Neural progenitor cell (in vitro differentiated cells): ENCODE measurements around the gene ARHGAP4.

ENCODE experiments used
- EZH2 ChIP-seq: fragments of 200-600 bp; sonication (generic); IDR thresholded peaks from 2 replicates; pipeline ENCODE4 v1.6.1; 2017; ENCODE audit warnings: antibody characterized with exemption, mild to moderate bottlenecking, moderate library complexity
- TF ChIP-seq, protein P1 (sequence below): fragments of 200-600 bp; sonication (generic); IDR thresholded peaks from 2 replicates; pipeline ENCODE4 v1.5.1; 2017; ENCODE audit warnings: antibody characterized with exemption, mild to moderate bottlenecking

DNA sequence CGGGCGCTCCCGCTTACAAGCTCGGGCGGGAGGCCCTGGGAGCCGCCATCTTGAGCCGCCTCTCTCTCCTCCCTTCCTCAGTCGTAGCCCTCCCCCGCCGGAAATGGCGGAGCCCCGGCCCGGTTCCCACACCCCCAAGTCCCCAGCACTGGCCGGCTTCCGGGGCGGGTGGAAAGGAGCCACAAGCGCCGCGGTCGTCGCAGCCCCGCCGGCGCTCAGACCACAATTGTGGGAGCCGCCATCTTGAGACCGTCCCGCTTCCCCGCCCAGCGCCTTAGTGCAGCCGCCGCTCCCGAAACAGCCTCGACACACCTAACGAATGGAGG is 45.0 kb upstream of the ARHGAP4 start:
- TF ChIP-seq, protein P1, sequence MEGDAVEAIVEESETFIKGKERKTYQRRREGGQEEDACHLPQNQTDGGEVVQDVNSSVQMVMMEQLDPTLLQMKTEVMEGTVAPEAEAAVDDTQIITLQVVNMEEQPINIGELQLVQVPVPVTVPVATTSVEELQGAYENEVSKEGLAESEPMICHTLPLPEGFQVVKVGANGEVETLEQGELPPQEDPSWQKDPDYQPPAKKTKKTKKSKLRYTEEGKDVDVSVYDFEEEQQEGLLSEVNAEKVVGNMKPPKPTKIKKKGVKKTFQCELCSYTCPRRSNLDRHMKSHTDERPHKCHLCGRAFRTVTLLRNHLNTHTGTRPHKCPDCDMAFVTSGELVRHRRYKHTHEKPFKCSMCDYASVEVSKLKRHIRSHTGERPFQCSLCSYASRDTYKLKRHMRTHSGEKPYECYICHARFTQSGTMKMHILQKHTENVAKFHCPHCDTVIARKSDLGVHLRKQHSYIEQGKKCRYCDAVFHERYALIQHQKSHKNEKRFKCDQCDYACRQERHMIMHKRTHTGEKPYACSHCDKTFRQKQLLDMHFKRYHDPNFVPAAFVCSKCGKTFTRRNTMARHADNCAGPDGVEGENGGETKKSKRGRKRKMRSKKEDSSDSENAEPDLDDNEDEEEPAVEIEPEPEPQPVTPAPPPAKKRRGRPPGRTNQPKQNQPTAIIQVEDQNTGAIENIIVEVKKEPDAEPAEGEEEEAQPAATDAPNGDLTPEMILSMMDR = no peak
- no peak for TF ChIP-seq EZH2
